CMK (cell line): ENCODE results near the gene EPHA1.

Source experiments
- DNase-seq: peaks from one replicate; pipeline ENCODE4 v3.0.0-alpha.2; 2010; ENCODE audit warnings: low read depth

The EPHA1 gene

DNA sequence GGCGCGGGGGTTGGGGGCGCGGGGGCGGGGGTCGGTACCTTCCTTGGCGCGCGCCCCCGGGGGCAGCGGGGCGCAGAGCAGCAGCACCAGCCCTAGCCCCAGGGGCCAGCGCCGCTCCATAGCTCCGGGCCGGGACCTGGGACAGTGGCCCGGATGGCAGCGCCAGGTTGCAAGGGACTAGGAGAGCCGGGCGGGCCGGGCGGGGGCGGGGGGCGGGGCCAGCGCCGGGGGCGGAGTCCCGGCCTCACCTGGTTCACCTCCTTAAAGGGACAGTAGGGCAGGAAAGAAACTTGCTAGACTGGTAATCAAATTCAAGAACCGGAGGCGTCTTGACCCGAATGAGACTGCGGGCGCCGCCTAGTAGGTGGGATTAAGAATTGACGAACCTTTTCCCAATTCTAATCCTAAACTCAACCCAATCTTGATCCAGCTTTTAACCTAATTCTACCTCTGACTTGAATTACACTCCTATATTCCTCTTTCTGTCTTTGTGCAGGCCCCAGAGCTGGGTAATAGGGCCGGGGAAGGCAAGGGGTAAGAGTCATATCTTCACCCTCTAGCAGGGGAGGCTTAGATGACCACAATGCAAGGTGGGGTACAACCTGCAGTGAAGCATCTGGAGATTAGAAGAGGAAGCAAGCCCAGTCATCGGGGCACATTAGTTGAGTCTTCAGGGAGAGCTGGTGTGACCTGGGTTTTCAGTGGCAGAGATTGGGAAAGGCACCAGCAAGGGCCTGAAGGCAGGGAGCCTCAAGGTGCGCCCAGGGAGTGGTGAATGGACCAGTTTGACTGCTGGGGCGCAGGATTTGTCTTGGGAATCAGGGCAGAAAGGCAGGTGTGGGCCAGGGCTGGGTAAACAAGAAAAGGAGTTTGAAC lies at the start of gene EPHA1:
EPHA1 (minus strand) TSS at position 171 of the 876 bp plus-strand sequence; CDS start at position 120, 51 bp downstream.
- no peak for DNase-seq

- DNase-seq, result no peak
Measured at GRCh38 chr7:143458263-143458662, 49.6 kb upstream of the EPHA1 start.

DNA sequence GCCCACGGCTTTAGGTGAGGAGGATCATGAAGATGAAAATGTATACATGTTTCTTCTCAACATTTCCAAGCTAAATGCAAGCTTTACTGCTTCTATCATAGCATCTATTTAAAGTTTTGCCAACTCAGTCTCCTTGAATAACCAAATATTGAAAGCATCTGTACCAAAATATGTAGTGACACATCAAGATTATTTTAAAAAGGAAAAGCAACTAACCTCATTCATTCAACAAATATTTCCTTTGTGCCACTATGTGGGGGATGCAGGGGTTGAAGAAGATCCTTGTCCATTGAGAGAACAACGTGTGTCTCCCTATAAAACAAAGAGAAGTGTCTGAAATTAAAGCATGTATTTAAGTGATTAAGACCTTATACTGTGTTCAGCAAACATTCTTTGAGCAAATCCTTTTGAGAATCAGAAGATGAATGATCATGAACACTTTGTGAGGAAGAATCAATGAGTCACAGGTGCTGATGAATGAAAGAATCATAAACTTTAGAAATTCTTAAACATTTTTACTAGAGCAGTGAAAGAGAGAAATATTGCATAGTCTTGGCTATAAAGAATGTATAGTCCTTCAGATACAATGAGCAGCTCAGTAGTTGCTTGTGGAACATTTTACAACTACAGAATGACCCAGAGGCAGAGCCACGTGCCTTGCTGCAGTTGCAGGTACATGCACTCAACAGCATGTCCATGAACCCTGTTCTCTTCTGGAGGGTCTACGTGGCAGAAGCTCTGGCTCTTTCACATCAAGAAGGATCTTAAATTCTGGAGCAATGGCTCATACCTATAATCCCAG lies 48.5 kb upstream of the EPHA1 start:
- no peak for DNase-seq

- no peak for DNase-seq
Measured at GRCh38 chr7:143455942-143456341, 47.3 kb upstream of the EPHA1 start.

DNA sequence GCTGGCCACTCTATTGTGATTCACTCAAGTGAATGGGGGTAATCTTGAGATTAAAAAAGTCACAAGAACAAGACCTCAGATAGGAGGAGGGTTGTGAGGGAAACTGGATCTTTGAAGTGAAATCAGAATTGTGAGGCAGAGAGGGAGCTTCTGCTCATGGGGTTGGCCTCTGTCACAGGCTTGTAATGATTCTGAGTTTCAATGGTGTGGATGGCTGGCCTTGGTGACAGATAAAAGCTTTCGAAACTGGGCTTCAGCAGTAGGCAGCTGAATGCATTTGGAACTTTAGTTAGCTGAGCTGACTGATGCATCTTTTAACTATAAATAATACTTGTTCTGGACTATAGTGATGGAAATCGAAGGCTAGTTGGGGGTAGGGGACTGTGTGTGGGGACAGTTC lies 46.8 kb upstream of the EPHA1 start:
- DNase-seq, result no peak

GRCh38 chr7:143454091-143454680 lies 45.5 kb upstream of the EPHA1 start:
- DNase-seq, result no peak

DNA sequence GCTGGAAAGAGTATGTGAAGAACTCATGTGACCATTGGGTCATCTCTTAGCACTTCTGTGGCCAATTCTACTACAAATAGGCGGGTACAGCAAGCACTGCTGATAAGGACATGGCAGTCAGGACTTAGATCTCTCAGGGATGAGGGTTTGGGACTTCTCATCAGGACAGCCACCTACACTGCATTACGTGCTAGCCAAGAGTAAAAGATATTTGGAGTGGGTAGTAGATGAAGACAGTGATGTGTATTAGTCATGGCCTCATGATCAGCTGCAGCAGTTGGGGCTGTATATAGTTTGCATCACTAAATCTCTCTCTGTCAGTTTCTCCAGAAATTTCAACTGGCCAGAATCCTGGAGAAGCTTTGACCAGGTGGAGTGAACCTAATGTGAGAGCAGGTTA lies 43.8 kb upstream of the EPHA1 start:
- DNase-seq, result no peak

- DNase-seq, result no peak
Measured at GRCh38 chr7:143451746-143452145, 43.1 kb upstream of the EPHA1 start.

GRCh38 chr7:143451122-143451521 lies 42.5 kb upstream of the EPHA1 start:
- no peak for DNase-seq

GRCh38 chr7:143449793-143450192 lies 41.1 kb upstream of the EPHA1 start:
- DNase-seq, result no peak

- DNase-seq, result no peak
Measured at GRCh38 chr7:143448429-143448828, 39.8 kb upstream of the EPHA1 start.

DNA sequence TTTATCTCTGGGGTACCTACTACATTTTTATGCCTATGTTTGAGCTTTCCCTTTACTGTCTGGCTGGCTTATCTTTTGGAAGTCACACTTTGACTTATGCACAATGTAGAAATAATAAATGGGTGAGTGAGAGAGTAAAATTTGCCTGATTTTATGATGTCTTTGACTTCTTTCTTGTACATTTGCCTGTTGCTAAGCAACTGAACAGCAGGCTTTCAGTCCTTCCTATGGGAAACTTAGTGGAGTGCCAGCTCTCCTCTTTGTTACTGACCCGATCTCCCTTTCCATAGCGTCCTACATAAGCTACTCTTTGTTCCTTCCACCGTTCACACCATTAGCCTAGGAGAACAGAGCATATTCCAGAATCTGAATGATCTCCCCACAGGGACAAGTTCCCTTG lies 38.8 kb upstream of the EPHA1 start:
- no peak for DNase-seq

DNA sequence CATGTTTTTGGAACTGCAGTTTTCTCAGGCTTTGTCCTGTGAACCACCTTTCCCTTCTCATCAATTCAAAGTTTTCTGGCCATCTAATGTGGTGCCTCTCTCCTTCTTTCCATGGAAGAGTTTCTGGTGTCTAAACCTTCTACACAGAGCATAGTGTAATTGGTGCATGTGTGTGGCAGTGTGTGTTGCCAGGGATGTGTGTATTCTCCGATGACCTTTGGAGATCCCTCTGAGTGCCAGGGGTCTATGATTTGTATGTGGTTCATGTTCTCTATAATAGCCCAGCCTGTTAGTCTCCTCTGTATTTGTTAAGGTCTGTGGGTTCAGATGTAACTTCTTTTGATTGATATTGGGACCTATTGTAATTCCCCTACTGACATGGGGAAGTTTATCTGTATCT lies 36.1 kb upstream of the EPHA1 start:
- no peak for DNase-seq

- DNase-seq, result no peak
Measured at GRCh38 chr7:143444063-143444782, 35.6 kb upstream of the EPHA1 start.

- DNase-seq, result no peak
Measured at GRCh38 chr7:143443153-143443552, 34.5 kb upstream of the EPHA1 start, which contains the start of gene TAS2R60. TSS of gene TAS2R60 (plus strand) at chr7:143443453. CDS start at chr7:143443453, 0 bp downstream.

DNA sequence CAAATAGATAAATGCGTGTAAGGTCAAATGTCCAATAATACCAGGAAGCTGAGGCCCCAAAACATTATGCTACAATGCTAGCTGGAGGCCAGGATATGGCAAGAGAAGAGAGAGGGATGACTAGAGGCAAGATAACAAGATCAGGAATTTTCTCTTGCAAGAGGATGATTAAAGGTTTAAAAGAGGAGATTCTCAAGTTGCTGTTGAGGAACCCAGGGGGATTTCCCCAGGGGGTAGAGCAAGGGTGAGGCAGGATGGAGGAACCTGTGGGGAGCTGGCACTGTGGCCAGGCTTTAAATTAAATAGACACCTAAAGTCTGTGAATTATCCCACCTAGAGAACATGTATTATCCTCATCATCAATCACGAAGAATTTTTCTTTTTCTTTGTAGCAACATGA lies 31.2 kb upstream of the EPHA1 start:
- DNase-seq, result no peak

GRCh38 chr7:143437578-143437977 lies 28.9 kb upstream of the EPHA1 start:
- no peak for DNase-seq

DNA sequence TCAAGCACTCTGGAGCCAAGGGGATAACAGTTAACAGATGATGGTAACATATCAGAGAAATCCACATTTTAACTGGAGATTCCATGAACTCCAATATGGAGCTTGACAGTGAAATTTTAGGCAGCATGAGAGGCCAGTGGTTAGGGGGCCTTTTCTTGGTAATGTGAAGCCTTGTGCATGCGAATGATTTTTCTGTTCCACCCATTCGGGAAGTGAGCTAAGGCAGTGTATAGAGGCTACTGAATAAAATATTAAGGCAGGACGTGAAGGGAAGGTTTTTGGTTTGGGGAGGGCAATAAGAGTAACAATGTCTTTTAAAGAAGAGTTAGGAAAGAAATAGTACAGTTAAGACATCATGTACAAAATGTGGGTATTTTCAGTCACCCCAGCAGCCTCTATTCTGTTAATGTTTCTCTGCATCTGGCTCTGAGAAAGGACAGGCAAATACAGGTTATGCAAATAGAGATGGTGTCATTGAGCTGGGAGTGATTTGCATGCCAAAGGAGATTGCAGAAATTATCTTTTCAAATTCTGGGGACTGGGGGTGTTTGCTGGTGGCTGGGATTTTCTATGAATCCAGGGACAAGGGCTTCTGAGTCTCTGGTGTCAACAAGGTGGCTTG lies 27.8 kb upstream of the EPHA1 start:
- DNase-seq, result no peak

DNA sequence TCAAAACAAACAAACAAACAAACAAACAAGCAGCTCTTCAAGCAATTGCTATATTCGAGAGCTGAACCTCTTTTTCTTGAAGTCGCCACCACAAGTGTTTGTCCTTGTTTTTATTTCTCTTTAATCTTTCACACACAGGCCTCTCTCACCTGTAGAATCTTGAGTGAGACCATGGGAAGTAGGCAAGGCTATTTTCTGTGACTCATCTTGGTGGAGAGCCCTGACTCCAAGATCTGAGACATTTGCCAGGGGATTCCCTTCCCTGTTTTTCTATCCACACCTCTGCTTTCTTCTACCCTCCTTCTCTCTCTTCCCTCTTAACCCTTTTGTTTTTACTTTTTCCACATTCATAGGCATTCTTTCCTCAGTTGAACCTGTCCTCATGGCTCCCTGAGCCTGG lies 26.6 kb upstream of the EPHA1 start:
- no peak for DNase-seq

GRCh38 chr7:143434660-143435059 lies 26.0 kb upstream of the EPHA1 start:
- DNase-seq, result no peak

DNA sequence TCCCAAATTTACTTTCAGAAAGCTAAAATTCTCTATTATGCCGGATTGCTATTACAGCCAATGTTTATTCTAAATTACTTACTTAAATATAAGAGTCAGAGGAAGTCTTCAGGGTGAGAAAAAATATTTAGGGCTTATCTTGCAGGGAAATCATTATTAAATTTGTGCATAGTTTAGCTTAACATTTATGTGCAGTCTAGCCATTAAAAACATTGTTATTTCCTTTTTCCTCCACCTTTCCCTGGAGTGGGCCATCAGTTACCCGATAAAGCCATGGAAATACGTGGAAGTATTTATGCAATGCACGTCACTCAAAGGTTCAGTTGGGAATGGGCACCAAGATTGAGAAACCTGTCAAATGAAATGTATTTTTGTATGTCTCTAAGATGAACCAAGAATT lies 25.1 kb upstream of the EPHA1 start:
- no peak for DNase-seq

DNA sequence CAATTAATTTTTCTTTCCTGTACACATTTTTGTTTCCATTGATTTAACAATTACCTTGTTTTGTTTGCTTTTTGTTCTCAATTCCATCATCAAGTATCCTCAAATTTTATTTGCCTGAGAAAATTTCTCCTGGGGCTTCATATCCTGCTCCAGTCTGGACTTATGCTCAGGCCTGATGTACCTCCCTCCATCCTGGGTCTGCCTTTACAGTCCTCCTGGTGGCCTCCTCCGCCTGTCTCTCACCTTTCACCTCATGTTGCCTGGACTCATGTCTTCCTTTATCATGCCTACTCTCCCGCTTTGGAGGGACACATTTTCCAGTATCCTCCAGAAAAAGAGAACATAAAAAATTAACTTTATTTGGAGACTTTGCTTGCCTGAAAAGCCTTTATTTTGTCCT lies 22.5 kb upstream of the EPHA1 start:
- no peak for DNase-seq
